ENCODE results near the gene PRDX5.

DNA sequence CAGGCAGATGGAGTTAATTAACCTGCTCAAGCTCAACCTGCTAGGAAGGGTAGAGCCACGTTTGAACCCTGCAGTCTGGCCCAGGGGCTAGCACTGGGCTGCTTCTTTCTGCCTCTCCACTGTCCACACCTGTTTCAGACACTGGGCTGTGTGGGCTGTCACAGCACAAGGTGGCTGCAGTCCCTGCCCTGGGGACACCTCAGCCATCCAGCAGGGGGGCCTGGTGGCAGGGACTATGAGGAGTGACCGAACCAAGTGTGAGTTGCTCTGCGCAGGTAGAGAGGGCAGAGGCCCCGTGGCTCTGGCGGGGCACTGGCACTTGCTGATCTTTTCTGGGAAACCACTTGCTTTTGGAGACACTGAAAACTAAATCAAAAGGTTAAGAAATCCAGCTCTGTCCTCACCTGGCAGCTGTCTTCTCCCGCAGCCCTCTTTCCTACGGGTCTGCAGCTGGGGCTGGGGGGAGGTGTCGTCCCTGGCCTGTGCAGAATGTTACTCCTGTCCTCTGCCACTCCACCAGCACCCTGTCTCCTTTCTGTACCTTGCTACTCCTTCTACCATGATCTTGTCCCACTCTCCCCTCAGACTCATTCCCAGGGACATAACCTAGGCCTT lies 39.2 kb upstream of the PRDX5 start:
- TF ChIP-seq, protein P1, sequence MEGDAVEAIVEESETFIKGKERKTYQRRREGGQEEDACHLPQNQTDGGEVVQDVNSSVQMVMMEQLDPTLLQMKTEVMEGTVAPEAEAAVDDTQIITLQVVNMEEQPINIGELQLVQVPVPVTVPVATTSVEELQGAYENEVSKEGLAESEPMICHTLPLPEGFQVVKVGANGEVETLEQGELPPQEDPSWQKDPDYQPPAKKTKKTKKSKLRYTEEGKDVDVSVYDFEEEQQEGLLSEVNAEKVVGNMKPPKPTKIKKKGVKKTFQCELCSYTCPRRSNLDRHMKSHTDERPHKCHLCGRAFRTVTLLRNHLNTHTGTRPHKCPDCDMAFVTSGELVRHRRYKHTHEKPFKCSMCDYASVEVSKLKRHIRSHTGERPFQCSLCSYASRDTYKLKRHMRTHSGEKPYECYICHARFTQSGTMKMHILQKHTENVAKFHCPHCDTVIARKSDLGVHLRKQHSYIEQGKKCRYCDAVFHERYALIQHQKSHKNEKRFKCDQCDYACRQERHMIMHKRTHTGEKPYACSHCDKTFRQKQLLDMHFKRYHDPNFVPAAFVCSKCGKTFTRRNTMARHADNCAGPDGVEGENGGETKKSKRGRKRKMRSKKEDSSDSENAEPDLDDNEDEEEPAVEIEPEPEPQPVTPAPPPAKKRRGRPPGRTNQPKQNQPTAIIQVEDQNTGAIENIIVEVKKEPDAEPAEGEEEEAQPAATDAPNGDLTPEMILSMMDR (IDR thresholded peaks at IDR 0.05; ENCODE audit: insufficient read depth, low read length, poor library complexity, severe bottlenecking): no peak
- no peak for TF ChIP-seq EZH2phosphoT487 (conservative IDR thresholded peaks at IDR 0.05; ENCODE audit: low read length)

Data from SU-DHL-6 (cell line).